ENCODE data around the gene ZBP1.

ZBP1 gene

DNA sequence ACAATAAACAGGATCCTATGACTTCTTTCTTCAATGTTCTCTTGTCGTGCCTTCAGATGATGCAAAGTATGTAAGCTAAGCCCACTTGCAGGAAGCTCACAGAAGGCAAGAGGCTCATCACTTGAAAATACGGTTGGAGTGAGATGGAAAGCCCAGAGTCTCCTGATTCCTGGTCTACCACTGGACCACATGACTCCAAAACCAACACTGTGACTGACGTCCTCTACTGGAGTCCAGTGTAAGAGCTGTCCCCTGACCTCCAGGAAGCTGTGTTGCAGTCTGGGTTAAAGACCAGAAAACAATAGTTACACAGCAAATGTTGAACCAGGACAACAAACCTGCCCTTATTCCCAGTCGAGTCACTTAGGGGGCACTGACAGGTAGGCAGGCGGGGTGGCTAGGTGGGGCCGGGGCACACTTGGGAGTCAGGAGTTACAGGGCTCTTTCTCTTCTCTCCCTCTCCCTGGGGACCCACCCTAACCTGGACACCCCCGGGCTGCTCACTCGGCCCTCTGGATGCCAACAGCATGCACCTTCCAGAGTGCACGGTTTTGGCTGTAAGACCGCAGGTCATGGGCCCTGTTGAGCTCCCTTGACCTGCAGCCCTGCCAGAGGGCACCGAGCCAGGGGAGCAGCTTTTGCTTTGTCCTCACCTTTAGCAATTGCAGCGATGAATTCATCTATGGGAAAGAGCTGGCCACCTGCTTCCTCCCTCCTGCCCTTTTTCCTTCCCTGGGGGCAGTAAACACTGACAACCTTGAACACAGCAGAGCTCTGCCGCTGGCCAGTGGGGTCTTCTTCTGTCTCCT is 51.9 kb downstream of the ZBP1 start:
- no peak for DNase-seq

DNA sequence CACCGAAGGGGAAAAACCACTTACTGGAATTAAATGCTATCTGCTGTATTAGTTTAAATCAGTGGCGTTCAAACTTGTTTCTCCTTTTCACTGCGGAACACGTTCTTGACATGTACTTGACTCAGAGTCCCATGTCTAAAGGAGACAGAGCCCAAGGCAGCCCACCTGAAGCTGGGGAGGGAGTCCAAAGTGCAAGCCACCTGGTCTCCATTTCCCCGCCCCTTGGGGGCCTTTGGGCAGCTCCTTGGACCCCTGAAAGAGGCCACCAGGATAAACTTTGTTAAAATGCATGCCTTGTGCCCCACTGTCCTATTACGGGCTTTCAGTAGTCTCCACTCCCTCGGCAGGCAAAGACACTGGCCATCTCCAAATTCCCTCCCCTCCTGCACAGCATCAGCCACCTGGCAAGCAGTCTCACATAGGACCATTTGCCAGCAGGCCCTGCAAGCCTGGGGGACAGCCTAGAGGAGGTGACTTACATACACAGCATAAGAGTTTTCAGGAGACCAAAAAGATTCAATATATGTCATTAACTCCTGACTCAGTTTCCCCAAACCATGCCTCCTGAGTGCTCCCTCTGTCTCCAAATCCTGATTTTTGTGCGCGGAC is 52.7 kb downstream of the ZBP1 start:
- no peak for DNase-seq

DNA sequence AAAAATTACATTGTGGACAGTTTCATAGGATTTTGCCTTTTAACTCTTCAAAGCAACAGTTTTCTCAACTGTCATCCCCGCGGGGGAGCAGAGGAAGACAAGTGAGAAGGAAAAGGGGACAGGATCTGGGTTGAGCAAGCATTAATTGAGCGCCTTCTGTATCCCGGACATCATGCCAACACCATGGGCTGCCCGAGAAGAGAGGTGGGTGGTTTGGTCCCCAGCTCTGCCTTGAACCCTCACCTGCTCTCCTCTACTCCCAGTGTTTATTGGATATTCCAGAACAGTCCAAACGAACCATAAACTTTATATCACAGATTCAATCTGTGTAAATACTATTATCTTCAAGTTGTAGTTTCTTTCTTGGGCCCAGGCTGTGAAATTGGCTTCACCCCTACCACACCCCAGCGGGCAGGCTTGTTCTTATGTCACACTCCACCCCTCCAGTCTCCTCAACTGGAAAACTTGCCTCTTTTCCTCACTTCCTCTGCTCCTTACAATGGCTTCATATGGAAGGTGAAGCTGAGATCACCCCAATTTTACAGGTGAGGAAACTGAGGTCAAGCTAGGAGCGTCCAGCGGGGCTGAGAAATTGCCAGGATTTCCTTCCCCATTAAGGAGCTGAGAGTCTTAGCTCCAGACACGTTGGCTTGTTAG is 53.3 kb downstream of the ZBP1 start:
- DNase-seq = no peak

DNA sequence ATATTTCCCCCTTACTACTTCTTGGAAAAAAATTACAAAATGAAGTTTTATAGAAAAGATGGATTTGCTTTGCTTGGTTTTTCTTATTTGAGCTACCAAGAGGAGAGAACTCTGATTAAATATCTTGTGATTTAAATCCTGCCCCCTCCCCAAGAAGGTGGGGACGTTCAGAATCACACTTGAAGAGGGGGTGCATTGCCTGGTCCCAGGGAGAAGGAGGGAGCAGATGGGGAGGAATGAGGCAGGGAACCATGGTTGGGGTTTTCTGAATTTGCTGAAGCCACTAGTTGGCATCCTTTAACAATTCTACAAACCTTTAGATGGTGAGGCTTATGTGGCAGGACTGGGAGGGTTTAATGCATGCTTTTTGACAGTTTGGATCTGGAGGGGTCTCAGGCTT is 53.8 kb downstream of the ZBP1 start:
- no peak for DNase-seq

DNA sequence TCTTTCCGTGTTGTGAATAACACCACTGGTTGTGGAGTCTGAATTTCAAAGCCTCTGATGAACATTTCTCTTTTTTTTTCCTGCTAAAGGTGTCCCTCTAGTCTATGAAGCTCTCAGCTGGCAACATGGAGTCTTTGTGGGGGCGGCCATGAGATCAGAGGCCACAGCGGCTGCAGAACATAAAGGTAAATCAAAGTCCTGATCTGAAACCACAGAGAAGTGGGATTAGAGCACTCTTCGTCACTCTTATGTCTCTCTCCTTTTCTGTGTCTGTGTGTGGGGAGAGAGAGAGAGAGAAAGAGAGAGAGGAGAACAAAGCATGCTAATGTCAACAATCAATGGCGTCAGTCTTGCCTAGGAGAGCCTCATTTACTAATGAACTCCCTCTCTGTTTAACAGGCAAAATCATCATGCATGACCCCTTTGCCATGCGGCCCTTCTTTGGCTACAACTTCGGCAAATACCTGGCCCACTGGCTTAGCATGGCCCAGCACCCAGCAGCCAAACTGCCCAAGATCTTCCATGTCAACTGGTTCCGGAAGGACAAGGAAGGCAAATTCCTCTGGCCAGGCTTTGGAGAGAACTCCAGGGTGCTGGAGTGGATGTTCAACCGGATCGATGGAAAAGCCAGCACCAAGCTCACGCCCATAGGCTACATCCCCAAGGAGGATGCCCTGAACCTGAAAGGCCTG is 55.1 kb downstream of the ZBP1 start:
- no peak for DNase-seq

DNA sequence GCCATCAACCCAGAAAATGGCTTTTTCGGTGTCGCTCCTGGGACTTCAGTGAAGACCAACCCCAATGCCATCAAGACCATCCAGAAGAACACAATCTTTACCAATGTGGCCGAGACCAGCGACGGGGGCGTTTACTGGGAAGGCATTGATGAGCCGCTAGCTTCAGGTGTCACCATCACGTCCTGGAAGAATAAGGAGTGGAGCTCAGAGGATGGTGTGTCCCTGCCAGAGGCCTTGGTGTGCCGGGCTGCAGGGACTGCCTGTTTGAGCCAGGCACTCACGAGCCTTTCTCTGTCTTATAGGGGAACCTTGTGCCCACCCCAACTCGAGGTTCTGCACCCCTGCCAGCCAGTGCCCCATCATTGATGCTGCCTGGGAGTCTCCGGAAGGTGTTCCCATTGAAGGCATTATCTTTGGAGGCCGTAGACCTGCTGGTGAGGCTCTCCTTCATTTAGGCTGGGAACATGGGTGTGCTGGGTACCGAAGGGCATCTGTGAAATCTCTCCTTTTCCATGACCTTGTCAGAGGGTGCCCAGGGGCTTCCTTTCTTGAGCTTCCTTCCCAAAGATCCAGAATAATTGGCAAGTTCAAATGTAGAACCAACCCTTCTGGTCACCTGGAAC is 55.9 kb downstream of the ZBP1 start:
- DNase-seq = no peak

DNA sequence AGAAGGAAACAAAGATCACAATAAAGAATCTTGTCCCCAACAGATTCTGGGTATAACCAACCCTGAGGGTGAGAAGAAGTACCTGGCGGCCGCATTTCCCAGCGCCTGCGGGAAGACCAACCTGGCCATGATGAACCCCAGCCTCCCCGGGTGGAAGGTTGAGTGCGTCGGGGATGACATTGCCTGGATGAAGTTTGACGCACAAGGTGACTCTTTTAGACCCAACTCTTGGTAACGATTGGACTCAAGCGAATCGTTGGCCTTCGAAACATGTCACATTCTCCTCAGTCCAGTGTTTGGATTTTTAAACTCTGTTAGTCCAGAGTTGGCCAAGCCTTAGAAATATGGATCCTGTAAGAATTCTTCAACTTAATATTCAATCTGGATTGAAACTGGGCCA is 56.7 kb downstream of the ZBP1 start:
- no peak for DNase-seq

DNA sequence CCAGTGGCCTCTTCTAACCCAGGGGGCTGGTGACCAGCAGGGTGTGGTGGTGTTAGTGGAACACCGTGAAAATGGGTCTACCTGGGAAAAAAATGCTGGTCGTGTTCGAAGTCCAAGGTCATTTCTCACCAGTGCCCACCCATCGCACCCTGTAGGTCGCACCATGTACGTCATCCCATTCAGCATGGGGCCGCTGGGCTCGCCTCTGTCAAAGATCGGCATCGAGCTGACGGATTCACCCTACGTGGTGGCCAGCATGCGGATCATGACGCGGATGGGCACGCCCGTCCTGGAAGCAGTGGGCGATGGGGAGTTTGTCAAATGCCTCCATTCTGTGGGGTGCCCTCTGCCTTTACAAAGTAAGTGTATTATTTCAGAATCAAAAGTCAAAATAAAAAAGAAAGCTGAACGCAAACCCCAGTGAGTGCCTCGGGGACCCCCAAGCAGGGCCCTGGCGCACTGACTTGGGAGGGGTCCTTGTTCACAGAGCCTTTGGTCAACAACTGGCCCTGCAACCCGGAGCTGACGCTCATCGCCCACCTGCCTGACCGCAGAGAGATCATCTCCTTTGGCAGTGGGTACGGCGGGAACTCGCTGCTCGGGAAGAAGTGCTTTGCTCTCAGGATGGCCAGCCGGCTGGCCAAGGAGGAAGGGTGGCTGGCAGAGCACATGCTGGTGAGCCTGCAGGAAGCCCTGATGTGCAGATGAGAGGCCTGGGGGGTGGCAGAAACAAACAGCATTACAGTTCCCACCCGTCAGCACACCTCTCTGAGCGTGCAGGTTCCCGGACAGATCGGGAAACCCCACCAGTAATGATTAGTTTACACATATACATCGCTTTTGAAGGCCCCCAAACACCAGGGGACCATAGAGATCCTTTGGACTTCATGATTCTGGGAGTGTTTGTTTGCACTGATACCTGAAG is 57.4 kb downstream of the ZBP1 start:
- DNase-seq = no peak

DNA sequence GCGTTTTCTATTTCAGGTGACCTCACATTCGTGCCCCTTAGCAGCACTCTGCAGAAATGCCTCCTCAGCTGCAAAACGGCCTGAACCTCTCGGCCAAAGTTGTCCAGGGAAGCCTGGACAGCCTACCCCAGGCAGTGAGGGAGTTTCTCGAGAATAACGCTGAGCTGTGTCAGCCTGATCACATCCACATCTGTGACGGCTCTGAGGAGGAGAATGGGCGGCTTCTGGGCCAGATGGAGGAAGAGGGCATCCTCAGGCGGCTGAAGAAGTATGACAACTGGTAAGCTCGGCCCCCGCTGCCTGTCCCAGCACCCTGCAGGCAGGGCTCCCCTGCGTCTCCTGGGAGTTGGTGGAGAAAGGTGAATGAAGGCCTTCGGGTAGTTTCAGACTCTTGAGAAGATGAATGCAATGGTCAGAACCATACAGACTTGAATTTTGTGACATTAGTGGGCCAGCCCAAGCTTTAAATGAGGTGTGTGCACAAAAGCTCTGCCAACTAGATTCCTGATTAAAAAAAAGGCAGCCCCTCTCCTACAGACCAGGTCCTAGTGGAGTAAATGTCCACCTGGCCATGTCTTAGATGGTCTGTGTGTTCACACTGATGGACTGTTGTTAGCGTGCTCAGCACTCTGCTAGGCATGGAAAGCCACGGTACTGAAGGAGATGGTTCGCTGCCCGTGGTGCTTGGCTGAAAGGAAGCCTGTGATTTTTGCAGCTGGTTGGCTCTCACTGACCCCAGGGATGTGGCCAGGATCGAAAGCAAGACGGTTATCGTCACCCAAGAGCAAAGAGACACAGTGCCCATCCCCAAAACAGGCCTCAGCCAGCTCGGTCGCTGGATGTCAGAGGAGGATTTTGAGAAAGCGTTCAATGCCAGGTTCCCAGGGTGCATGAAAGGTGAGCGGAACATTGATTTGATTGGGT is 58.6 kb downstream of the ZBP1 start:
- no peak for DNase-seq

DNA sequence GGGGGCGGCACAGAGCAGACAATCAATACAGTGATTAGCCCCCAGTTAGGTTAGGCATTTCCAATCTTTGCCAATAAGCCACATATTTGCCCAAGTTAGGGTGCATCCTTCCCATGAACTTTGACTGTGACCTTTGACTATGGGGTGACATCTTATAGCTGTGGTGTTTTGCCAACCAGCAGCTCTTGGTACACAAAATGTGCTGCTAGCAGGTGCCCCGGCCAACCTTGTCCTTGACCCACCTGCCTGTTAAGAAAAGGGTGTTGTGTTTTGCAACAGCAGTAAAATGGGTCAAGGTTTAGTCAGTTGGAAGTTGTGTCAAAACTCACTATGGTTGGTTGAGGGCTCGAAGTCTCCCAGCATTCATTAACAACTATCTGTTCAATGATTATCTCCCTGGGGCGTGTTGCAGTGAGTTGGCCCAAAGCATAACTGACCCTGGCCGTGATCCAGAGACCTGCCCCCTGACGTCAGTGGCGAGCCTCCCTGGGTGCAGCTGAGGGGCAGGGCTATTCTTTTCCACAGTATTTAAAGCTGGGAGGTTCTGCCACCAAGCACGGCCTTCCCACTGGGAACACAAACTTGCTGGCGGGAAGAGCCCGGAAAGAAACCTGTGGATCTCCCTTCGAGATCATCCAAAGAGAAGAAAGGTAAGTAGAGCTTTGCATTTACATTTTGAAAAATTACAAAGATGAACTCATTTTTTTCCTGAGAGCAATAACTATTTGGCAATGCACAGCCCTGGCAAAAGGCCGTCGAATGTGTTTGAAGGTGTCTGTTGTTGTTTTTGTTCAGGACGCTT is 59.5 kb downstream of the ZBP1 start, which contains the start of gene PCK1:
Gene PCK1 (plus strand): TSS at position 557 of the 802 bp plus-strand sequence. CDS start 302 bp downstream, outside the sequence.
- no peak for DNase-seq

DNA sequence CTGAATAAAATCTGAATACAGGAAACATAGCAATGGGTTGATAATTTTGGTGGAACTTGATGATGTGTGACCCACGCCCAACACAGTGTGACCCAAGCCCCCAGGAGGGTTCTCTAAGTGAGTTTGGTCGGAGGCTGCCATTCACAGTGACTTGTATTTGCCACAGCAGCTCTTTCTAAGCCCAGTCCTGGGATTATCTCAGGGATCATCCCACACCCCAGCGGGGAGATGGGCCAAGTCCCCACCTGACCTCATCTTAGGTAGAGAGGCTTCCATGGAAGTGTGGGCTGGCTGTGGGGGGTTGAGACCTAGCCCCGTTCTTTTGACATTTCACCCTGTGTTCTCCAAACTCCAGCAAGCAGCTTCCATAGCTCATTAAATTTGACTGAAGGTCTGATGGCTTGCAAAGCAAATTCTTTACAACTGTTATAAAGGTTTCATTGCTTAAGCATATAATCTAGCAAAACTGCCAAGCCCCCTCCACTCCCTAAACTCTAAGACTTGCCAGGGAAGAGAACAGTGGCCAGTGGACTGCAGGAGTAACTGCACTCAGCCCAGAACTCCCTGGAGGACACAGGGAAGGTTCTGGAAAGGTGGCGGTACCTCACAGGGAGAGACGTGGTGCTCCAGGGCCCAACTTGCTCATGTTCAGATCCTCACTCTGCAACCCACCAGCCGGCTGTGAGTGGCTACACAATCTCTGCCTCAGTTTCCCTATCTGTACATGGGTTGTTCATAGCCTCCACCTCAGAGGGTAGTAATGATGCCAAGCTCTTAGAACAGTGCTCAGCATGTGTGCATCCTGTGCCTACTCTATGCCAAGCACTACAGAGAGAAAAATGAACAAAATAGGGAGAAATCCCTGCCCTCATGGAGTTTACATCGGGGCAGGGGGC is 60.3 kb downstream of the ZBP1 start:
- DNase-seq = no peak

DNA sequence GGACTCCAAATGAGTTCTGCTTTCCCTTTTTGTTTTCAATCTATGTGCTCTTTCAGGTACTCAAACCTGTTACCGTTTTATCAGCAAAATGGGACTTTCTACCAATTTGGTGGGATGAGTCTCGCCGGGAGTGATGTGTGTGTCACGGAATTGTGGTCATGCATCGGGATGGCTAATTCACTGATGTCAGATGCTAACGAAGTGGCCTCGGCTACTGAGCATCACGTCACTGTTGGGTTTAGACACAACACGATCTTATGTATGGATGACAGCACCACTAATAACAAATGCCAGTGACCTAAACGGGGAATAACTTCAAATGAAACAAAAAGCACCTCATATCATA is 61.0 kb downstream of the ZBP1 start:
- DNase-seq = no peak

DNA sequence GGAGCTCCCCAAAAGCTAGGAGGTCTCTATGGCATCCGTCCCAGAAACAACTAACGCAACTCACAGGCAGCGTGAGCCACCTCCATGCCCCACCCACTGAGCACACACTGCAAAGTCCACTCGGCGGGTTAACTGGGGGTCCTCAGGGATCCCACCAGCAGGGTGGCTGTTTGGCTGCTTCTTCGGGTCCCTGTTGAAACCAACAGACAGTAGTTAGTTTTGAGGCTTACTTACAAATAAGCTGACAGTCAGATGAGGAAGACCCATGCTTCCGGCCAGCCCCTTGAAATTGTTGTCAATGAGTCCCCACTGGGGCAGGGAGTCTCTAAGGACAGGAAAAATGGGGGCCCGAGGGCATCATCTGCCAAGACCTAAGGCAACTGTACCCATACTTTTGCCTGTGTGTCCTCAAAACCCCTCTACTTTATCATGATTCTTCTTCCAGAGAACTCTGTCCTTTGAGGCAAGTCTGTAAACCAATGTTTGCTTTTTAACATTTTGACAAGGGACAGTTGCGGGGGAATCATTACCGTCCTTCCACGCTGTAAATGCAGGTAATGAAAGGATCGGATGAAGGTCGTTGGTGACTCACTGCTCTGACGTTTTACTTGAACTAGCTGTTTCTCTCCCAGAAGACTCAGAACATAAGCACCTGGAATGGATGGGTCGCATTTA is 61.5 kb downstream of the ZBP1 start:
- DNase-seq = no peak

DNA sequence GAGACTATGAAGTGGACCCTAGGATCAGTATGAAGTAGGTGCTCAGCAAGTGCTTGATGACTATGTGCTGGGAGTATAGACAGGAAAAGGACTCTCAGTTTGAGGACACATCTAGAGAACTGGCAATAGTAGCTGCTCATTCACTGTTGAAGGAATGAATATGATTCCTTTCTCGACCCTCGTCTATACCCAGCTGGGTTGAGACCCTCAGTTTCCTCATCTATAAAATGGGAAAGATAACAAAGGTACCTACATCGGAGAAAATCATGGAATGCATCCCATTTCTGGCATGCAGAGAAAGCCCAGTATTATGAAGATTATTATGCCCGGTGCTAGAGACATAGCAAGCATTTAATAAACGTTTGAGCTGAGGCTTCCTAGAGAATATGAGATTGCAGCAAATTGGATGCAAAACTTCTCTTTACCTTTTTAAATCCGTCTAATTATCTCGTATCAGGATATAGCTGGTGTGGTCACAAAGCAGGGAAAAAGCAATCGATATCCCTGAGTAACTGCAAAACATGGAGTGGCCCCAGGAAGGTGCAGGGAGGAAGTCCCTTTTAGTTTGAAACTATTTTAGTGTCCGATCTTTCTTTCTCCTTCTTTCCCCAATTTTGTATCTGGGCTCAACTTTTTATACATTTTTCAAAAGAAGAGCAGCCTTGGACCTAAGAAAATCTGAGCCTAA is 62.2 kb downstream of the ZBP1 start:
- no peak for DNase-seq

DNA sequence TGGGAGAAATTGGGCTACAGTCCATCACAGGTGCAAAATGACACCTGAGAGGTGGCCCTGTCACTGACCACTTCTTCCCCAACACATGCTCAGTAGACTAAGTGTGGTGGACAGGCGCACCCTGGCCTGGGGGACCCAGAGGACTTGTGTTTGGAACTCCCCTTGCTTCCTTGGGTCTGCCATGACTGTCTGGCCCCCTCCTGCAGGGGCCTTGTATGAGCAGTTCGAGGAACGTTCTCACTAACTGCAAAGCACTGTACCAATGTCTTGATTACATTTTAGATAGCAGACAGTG is 63.3 kb downstream of the ZBP1 start:
- no peak for DNase-seq

DNA sequence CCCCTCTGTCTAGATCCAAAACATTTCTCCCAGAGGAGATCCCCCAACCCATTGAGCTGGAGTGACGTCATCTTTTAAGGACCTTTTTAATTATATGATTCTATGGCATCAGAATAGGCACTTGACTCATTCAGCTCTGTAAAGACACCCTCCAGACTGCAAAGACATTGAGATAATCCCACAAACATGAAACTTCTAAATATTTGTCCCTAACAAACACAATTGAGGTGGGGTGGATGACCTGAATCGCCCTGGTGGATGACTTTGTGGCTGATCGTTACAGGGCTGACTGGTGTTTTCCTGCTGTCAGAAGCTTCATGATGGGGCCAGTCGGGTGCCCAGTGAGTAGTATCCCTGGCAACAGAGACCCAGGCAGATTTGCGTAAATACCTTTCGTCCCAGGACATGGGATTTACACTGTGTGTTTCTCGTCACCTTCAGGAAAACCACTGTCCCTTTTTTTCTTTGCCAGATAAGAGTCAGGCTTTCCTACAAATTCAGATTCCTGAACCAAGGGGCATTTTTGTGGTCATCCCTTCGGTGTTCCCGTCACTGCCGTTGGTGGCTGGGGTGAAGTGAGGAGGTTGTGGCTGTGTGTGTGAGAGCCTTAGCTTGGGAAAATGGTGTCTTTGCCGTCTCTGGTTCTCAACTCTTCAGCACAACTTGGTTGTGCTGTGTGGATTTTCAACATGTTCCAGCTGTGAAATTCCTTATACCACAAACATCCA is 64.6 kb downstream of the ZBP1 start:
- DNase-seq = no peak

All from activated T-cell treated with anti-CD3 and anti-CD28 coated beads for 4 hours (primary cell).